DND-41 (cell line): Measurements from ENCODE around the gene PRKCE.

Experiments
- ATAC-seq: fragments of 200-7000 bp; cut with Tn5 transposase; 3 replicates; pipeline ENCODE4 v1.9.1; 2021; ENCODE audit warnings: low read depth; ENCODE audit not compliant: insufficient read depth
- DNase-seq: peaks from one replicate; pipeline ENCODE4 v3.0.0-alpha.2; 2020
- H2AFZ ChIP-seq: 2 replicates; pipeline ENCODE4 v1.6.0; 2012; ENCODE audit warnings: low read depth, low read length
- H3K27ac ChIP-seq: 2 replicates; pipeline ENCODE4 v1.5.1; 2012; ENCODE audit warnings: low read length, inconsistent platforms
- H3K27me3 ChIP-seq: fragments of 200-600 bp; sonication (generic); 2 replicates; pipeline ENCODE4 v1.6.0; 2012; ENCODE audit warnings: low read length, mild to moderate bottlenecking, inconsistent platforms; ENCODE audit not compliant: insufficient read depth, poor library complexity
- H3K36me3 ChIP-seq: 2 replicates; pipeline ENCODE4 v1.5.1; 2012; ENCODE audit warnings: low read length, inconsistent platforms; ENCODE audit not compliant: insufficient read depth
- H3K4me1 ChIP-seq: 2 replicates; pipeline ENCODE4 v1.5.1; 2012; ENCODE audit warnings: mild to moderate bottlenecking, low read length; ENCODE audit not compliant: insufficient read depth
- H3K4me2 ChIP-seq: 2 replicates; pipeline ENCODE4 v1.6.0; 2012; ENCODE audit warnings: mild to moderate bottlenecking, moderate library complexity, low read length, inconsistent platforms; ENCODE audit not compliant: insufficient read depth
- H3K4me3 ChIP-seq, 2 experiments: fragments of 200-600 bp in 1 of 2; shearing (Covaris generic) in 1 of 2; 2 replicates each; pipeline ENCODE4 v1.5.1; 2012 to 2016; ENCODE audit warnings: inconsistent platforms in 2 of 2, low read length in 2 of 2, mild to moderate bottlenecking in 2 of 2, low read depth in 1 of 2, moderate library complexity in 1 of 2
- H3K79me2 ChIP-seq: 2 replicates; pipeline ENCODE4 v1.6.0; 2012; ENCODE audit warnings: low read length, inconsistent platforms; ENCODE audit not compliant: insufficient read depth
- H3K9ac ChIP-seq: 2 replicates; pipeline ENCODE4 v1.6.0; 2012; ENCODE audit warnings: low read depth, mild to moderate bottlenecking, inconsistent platforms, low read length, moderate library complexity
- H3K9me3 ChIP-seq: 2 replicates; pipeline ENCODE4 v1.5.1; 2012; ENCODE audit warnings: low read length, moderate library complexity, mild to moderate bottlenecking, inconsistent platforms; ENCODE audit not compliant: insufficient read depth, severe bottlenecking
- H4K20me1 ChIP-seq: 2 replicates; pipeline ENCODE4 v1.6.0; 2012; ENCODE audit warnings: low read length; ENCODE audit not compliant: insufficient read depth
- EZH2 ChIP-seq: IDR thresholded peaks from 3 replicates; pipeline ENCODE4 v1.6.1; 2012; ENCODE audit warnings: borderline replicate concordance, low read depth, mild to moderate bottlenecking, moderate library complexity, low read length, inconsistent platforms; ENCODE audit not compliant: severe bottlenecking
- TF ChIP-seq, protein P1 (sequence below): IDR thresholded peaks from 2 replicates; pipeline ENCODE4 v1.5.1; 2012; ENCODE audit warnings: borderline replicate concordance, low read length, moderate library complexity, mild to moderate bottlenecking; ENCODE audit not compliant: poor library complexity, severe bottlenecking; ENCODE audit errors: extremely low read depth

The PRKCE gene

DNA sequence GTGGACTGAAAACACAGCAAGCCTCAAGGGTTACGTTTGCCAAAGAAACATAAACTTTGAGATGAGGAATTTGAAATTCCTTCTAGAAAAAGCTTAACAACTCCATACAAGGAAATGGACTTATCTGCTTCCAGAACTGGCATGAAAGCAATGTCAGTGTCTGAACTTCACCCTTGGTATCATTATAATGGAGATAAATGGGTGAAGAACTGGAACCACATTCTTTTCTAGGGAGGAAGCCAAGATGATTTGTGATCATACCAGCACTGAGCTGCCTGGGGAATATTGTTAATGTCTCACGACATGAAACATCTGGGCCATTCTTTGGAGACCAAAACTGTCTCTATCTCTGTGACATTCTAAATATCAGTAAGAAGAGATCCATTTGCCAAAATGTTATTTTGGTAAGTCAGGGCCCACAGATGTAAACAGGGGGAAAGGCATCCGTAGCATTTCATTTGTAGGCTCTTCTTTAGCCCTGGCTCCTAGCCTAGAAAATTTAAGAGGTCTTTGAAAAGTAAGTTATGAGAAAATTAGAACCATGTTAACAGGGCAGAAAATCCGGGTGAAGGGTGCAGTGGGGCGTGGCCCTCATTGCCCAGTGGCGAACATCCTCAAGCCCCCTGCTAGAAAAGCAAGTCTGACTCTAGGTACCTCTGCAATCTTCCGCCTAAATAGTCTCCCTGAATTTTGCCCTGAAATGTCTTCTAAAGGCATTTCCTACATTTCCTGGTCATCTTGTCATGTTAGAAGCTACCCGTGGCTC is 350.4 kb downstream of the PRKCE start:
- no peak overlapping the region for H3K4me3 ChIP-seq

GRCh38 chr2:46002507-46002883 is 351.0 kb downstream of the PRKCE start:
- Histone ChIP-seq H3K9ac (no peak overlapping the region), H3K4me1 (no peaks in the 10 kb centered on the region), H3K36me3 (peaks cover 15% of the 10 kb centered on the region; the same call in 1 of the 2 replicates), H3K4me3 (no peak overlapping the region), H3K79me2 (no peaks in the 10 kb centered on the region), H3K27me3 (no peaks in the 10 kb centered on the region), H2AFZ (no peak overlapping the region), H3K9me3 (no peaks in the 10 kb centered on the region), H3K4me2 (no peak overlapping the region), H3K27ac (no peak overlapping the region), H4K20me1 (no peaks in the 10 kb centered on the region)
- ATAC-seq (no peak), DNase-seq (no peak)
- TF ChIP-seq, protein P1, sequence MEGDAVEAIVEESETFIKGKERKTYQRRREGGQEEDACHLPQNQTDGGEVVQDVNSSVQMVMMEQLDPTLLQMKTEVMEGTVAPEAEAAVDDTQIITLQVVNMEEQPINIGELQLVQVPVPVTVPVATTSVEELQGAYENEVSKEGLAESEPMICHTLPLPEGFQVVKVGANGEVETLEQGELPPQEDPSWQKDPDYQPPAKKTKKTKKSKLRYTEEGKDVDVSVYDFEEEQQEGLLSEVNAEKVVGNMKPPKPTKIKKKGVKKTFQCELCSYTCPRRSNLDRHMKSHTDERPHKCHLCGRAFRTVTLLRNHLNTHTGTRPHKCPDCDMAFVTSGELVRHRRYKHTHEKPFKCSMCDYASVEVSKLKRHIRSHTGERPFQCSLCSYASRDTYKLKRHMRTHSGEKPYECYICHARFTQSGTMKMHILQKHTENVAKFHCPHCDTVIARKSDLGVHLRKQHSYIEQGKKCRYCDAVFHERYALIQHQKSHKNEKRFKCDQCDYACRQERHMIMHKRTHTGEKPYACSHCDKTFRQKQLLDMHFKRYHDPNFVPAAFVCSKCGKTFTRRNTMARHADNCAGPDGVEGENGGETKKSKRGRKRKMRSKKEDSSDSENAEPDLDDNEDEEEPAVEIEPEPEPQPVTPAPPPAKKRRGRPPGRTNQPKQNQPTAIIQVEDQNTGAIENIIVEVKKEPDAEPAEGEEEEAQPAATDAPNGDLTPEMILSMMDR = no peak
- TF ChIP-seq EZH2 = no peak

More for the DNA sequence above, 350.4 kb downstream of the PRKCE start:
- H4K20me1 ChIP-seq = no peaks in the 10 kb centered on the region
- H3K9ac ChIP-seq = no peak overlapping the region
- H2AFZ ChIP-seq = no peak overlapping the region
- no peaks in the 10 kb centered on the region for H3K27me3 ChIP-seq
- no peak for TF ChIP-seq EZH2
- TF ChIP-seq, protein P1 = no peak
- no peaks in the 10 kb centered on the region for H3K9me3 ChIP-seq
- H3K4me1 ChIP-seq = no peaks in the 10 kb centered on the region
- ATAC-seq (no peak), DNase-seq (no peak)
- no peak overlapping the region for H3K27ac ChIP-seq
- H3K4me2 ChIP-seq = no peak overlapping the region
- H3K79me2 ChIP-seq = no peaks in the 10 kb centered on the region
- peaks cover 13% of the 10 kb centered on the region; the same call in 1 of the 2 replicates for H3K36me3 ChIP-seq

DNA sequence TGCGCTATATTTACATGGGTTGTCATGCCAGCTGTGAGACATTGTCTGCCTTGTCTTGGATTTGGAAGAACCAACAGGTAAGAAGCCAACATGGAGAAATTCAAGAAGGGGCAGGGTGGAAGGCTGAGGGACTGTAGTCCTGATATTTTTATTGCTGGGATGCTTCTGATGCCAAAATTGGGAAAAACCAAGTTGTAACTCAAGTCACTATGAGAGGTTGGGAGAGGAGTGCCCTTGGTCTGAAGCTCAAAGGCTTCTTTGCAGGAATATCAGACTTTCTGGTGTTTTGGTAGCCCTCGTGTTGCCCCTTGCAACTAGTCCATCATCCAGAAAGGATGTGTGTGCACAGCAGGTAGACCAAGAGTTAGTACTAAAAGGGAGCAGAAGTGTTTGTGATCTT is 351.5 kb downstream of the PRKCE start:
- H3K4me3 ChIP-seq = no peak overlapping the region
- H3K36me3 ChIP-seq = peaks cover 16% of the 10 kb centered on the region; the same call in 1 of the 2 replicates
- H2AFZ ChIP-seq = no peak overlapping the region
- H4K20me1 ChIP-seq = no peaks in the 10 kb centered on the region
- no peaks in the 10 kb centered on the region for H3K79me2 ChIP-seq
- no peak for ATAC-seq
- no peak overlapping the region for H3K9ac ChIP-seq
- no peaks in the 10 kb centered on the region for H3K4me1 ChIP-seq
- no peak overlapping the region for H3K4me2 ChIP-seq
- no peaks in the 10 kb centered on the region for H3K27me3 ChIP-seq
- H3K27ac ChIP-seq = no peak overlapping the region
- TF ChIP-seq, protein P1 = no peak
- no peak for TF ChIP-seq EZH2
- no peaks in the 10 kb centered on the region for H3K9me3 ChIP-seq
- no peak for DNase-seq
